Measurements from ENCODE around the gene UBR3. TPM values are rescaled to one million over a fixed set of nuclear protein-coding genes. Genes with fewer than 3 reads are reported as not detected.

Gene UBR3
- total RNA-seq, 1 experiment from 2014 or later: 25.0 TPM

- Histone ChIP-seq H3K27ac (no peak overlapping the region), H3K36me3 (peaks cover 3% of the 10 kb centered on the region; the same call in 1 of the 2 replicates), H3K4me3 (no peak overlapping the region), H3K27me3 (replicated peaks) (no peaks in the 10 kb centered on the region), H3K9me3 (replicated peaks) (no peaks in the 10 kb centered on the region), H3K4me1 (replicated peaks) (no peaks in the 10 kb centered on the region; the same call in 1 of the 2 replicates)
- no peak for DNase-seq (ENCODE audit: low read depth in 1 of 2, low spot score in 2 of 2)
Observed at GRCh38 chr2:170054997-170055396, 227.7 kb downstream of the UBR3 start.

- Histone ChIP-seq H3K9me3 (replicated peaks) (no peaks in the 10 kb centered on the region), H3K4me1 (replicated peaks) (no peaks in the 10 kb centered on the region; the same call in 1 of the 2 replicates), H3K27ac (no peak overlapping the region), H3K36me3 (peaks cover 5% of the 10 kb centered on the region; the same call in 1 of the 2 replicates), H3K27me3 (replicated peaks) (no peaks in the 10 kb centered on the region), H3K4me3 (no peak overlapping the region)
- no peak for DNase-seq (ENCODE audit: low read depth in 1 of 2, low spot score in 2 of 2)
Observed at GRCh38 chr2:170056900-170057299, 229.6 kb downstream of the UBR3 start.

GRCh38 chr2:170063456-170064235 lies 236.4 kb downstream of the UBR3 start:
- Histone ChIP-seq H3K36me3 (peaks cover 5% of the 10 kb centered on the region; the same call in 1 of the 2 replicates), H3K27me3 (replicated peaks) (no peaks in the 10 kb centered on the region), H3K9me3 (replicated peaks) (no peaks in the 10 kb centered on the region), H3K27ac (no peak overlapping the region), H3K4me3 (no peak overlapping the region), H3K4me1 (replicated peaks) (no peaks in the 10 kb centered on the region)
- no peak for DNase-seq (ENCODE audit: low read depth in 1 of 2, low spot score in 2 of 2)

GRCh38 chr2:170070778-170071177 lies 243.5 kb downstream of the UBR3 start:
- H3K27me3 ChIP-seq (replicated peaks): no peaks in the 10 kb centered on the region
- H3K36me3 ChIP-seq: peaks cover 14% of the 10 kb centered on the region
- H3K9me3 ChIP-seq (replicated peaks): no peaks in the 10 kb centered on the region
- H3K27ac ChIP-seq: no peak overlapping the region
- H3K4me1 ChIP-seq (replicated peaks): no peaks in the 10 kb centered on the region
- no peak for DNase-seq (ENCODE audit: low read depth in 1 of 2, low spot score in 2 of 2)
- no peak overlapping the region for H3K4me3 ChIP-seq

GRCh38 chr2:170073288-170073687 lies 246.0 kb downstream of the UBR3 start:
- Histone ChIP-seq H3K4me3 (no peak overlapping the region), H3K27me3 (replicated peaks) (no peaks in the 10 kb centered on the region), H3K4me1 (replicated peaks) (no peaks in the 10 kb centered on the region), H3K36me3 (peaks cover 14% of the 10 kb centered on the region), H3K9me3 (replicated peaks) (no peaks in the 10 kb centered on the region), H3K27ac (no peak overlapping the region)
- no peak for DNase-seq (ENCODE audit: low read depth in 1 of 2, low spot score in 2 of 2)

- Histone ChIP-seq H3K9me3 (replicated peaks) (no peaks in the 10 kb centered on the region), H3K27me3 (replicated peaks) (no peaks in the 10 kb centered on the region), H3K4me1 (replicated peaks) (no peaks in the 10 kb centered on the region), H3K27ac (no peak overlapping the region), H3K36me3 (peaks cover 8% of the 10 kb centered on the region), H3K4me3 (no peak overlapping the region)
- DNase-seq (ENCODE audit: low read depth in 1 of 2, low spot score in 2 of 2): no peak
Observed at GRCh38 chr2:170076189-170076588, 248.9 kb downstream of the UBR3 start.

- DNase-seq (ENCODE audit: low read depth in 1 of 2, low spot score in 2 of 2): no peak
- Histone ChIP-seq H3K4me3 (no peak overlapping the region), H3K27ac (no peak overlapping the region), H3K9me3 (replicated peaks) (no peaks in the 10 kb centered on the region), H3K4me1 (replicated peaks) (no peaks in the 10 kb centered on the region), H3K36me3 (peaks cover 11% of the 10 kb centered on the region), H3K27me3 (replicated peaks) (no peaks in the 10 kb centered on the region)
Observed at GRCh38 chr2:170077830-170078569, 250.7 kb downstream of the UBR3 start.

GRCh38 chr2:170084820-170085491 lies 257.7 kb downstream of the UBR3 start:
- Histone ChIP-seq H3K4me3 (no peak overlapping the region), H3K27me3 (replicated peaks) (no peaks in the 10 kb centered on the region), H3K9me3 (replicated peaks) (no peaks in the 10 kb centered on the region), H3K4me1 (replicated peaks) (peaks cover 5% of the 10 kb centered on the region; the same call in 1 of the 2 replicates), H3K27ac (no peak overlapping the region), H3K36me3 (peaks cover 7% of the 10 kb centered on the region)
- no peak for DNase-seq (ENCODE audit: low read depth in 1 of 2, low spot score in 2 of 2)

GRCh38 chr2:170086117-170086688 lies 258.9 kb downstream of the UBR3 start:
- no peak overlapping the region for H3K27ac ChIP-seq
- H3K4me1 ChIP-seq (replicated peaks): peaks cover 5% of the 10 kb centered on the region; the same call in 1 of the 2 replicates
- DNase-seq (ENCODE audit: low read depth in 1 of 2, low spot score in 2 of 2): no peak
- H3K36me3 ChIP-seq: peaks cover 3% of the 10 kb centered on the region; the same call in 1 of the 2 replicates
- H3K27me3 ChIP-seq (replicated peaks): no peaks in the 10 kb centered on the region
- H3K4me3 ChIP-seq: no peak overlapping the region
- H3K9me3 ChIP-seq (replicated peaks): no peaks in the 10 kb centered on the region

- H3K4me1 ChIP-seq (replicated peaks): peaks cover 5% of the 10 kb centered on the region; the same call in 1 of the 2 replicates
- H3K27me3 ChIP-seq (replicated peaks): no peaks in the 10 kb centered on the region
- H3K36me3 ChIP-seq: no peaks in the 10 kb centered on the region
- DNase-seq (ENCODE audit: low read depth in 1 of 2, low spot score in 2 of 2): no peak
- H3K27ac ChIP-seq: no peak overlapping the region
- no peak overlapping the region for H3K4me3 ChIP-seq
- no peaks in the 10 kb centered on the region for H3K9me3 ChIP-seq (replicated peaks)
Observed at GRCh38 chr2:170086751-170087412, 259.6 kb downstream of the UBR3 start.

- Histone ChIP-seq H3K27ac (no peak overlapping the region), H3K9me3 (replicated peaks) (no peaks in the 10 kb centered on the region), H3K4me1 (replicated peaks) (peaks cover 5% of the 10 kb centered on the region; the same call in 1 of the 2 replicates), H3K4me3 (no peak overlapping the region), H3K36me3 (no peaks in the 10 kb centered on the region), H3K27me3 (replicated peaks) (no peaks in the 10 kb centered on the region)
- DNase-seq (ENCODE audit: low read depth in 1 of 2, low spot score in 2 of 2): no peak
Observed at GRCh38 chr2:170087413-170087793, 260.1 kb downstream of the UBR3 start.

GRCh38 chr2:170088776-170089175 lies 261.5 kb downstream of the UBR3 start:
- no peaks in the 10 kb centered on the region for H3K36me3 ChIP-seq
- H3K4me3 ChIP-seq: no peak overlapping the region
- peaks cover 5% of the 10 kb centered on the region; the same call in 1 of the 2 replicates for H3K4me1 ChIP-seq (replicated peaks)
- H3K9me3 ChIP-seq (replicated peaks): no peaks in the 10 kb centered on the region
- no peaks in the 10 kb centered on the region for H3K27me3 ChIP-seq (replicated peaks)
- H3K27ac ChIP-seq: no peak overlapping the region
- no peak for DNase-seq (ENCODE audit: low read depth in 1 of 2, low spot score in 2 of 2)

- Histone ChIP-seq H3K9me3 (replicated peaks) (no peaks in the 10 kb centered on the region), H3K4me3 (no peak overlapping the region), H3K4me1 (replicated peaks) (no peaks in the 10 kb centered on the region), H3K27ac (no peak overlapping the region), H3K27me3 (replicated peaks) (no peaks in the 10 kb centered on the region), H3K36me3 (no peaks in the 10 kb centered on the region)
- DNase-seq (ENCODE audit: low read depth in 1 of 2, low spot score in 2 of 2): no peak
Observed at GRCh38 chr2:170090229-170090628, 263.0 kb downstream of the UBR3 start.
